ENCODE measurements around the gene PDE4D. TPM values are rescaled to one million over a fixed set of nuclear protein-coding genes. Genes with fewer than 3 reads are reported as not detected.

The PDE4D gene
- total RNA-seq, 1 experiment from 2014 or later: 2.1 TPM

DNA sequence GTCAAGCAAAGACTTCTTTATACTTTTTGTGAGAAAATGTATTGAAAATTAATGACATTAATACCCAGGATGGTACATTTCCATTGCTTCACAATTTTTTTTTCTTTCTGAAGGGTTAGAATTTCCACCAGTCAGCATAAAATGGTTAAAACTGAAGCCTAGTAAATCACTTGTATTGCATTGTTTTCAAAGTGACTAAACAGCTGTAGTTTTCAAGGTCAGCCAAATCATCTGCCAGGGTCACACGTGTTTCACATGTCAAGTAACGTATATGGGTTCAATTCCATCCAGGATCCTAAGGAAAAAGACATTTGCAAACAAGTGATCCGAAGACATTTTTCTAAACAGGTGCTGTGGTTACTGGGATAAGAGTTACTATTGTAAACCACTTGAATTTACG lies 736.5 kb downstream of the PDE4D start:
- Histone ChIP-seq H2BK15ac (ENCODE audit: low read depth, low read length) (no peak overlapping the region), H3K4ac (ENCODE audit: low read depth, low read length) (no peak overlapping the region), H4K8ac (replicated peaks; ENCODE audit: insufficient read length, low read depth, low read length) (no peak overlapping the region), H2BK20ac (ENCODE audit: low read depth, low read length, poor library complexity, severe bottlenecking) (no peak overlapping the region), H3K23ac (ENCODE audit: insufficient read length, low read depth, low read length) (no peak overlapping the region), H2BK120ac (ENCODE audit: low read depth, low read length, poor library complexity, severe bottlenecking) (no peak overlapping the region), H3K56ac (ENCODE audit: insufficient read length, low read depth, low read length) (no peak overlapping the region), H3K4me1 (ENCODE audit: insufficient read depth, low read length) (no peaks in the 10 kb centered on the region), H3K4me2 (ENCODE audit: insufficient read depth, insufficient read length, low read length) (no peak overlapping the region), H3K23me2 (ENCODE audit: insufficient read length, low read depth, low read length, poor library complexity, severe bottlenecking) (no peaks in the 10 kb centered on the region), H3K79me2 (ENCODE audit: insufficient read depth, low read length) (no peaks in the 10 kb centered on the region), H4K20me1 (ENCODE audit: control insufficient read depth, insufficient read depth, insufficient read length) (no peaks in the 10 kb centered on the region), H4K91ac (ENCODE audit: insufficient read length, low read depth, low read length) (no peak overlapping the region), H2AFZ (ENCODE audit: low read length) (no peak overlapping the region), H2BK5ac (ENCODE audit: insufficient read length, low read length) (no peak overlapping the region), H3K27me3 (ENCODE audit: insufficient read depth, low read length) (no peaks in the 10 kb centered on the region), H3K9ac (ENCODE audit: extremely low read depth, insufficient read length, low read length) (no peak overlapping the region), H3T11ph (ENCODE audit: low read length) (no peak overlapping the region), H2AK5ac (ENCODE audit: insufficient read length, low read length) (no peak overlapping the region), H4K5ac (ENCODE audit: insufficient read length, low read depth, low read length) (no peak overlapping the region), H3K79me1 (ENCODE audit: insufficient read depth, low read depth, low read length, poor library complexity, severe bottlenecking) (no peaks in the 10 kb centered on the region), H2BK12ac (ENCODE audit: insufficient read length, low read depth, low read length) (no peak overlapping the region), H3K14ac (ENCODE audit: insufficient read depth, low read length) (no peak overlapping the region), H3K27ac (ENCODE audit: insufficient read length, low read depth, low read length) (no peak overlapping the region), H3K9me3 (ENCODE audit: control insufficient read depth, low read depth, low read length) (no peaks in the 10 kb centered on the region), H3K18ac (ENCODE audit: insufficient read length, low read depth, low read length) (no peak overlapping the region)
- no peak for DNase-seq
- no CpG with 5 or more reads among the region's 4 CpGs for WGBS (ENCODE audit: extremely low coverage, insufficient read length, low lambda C conversion rate)
- H3K36me3 Mint-ChIP-seq (ENCODE audit: insufficient read depth in 1 of 3, low read depth in 3 of 3): no peaks in the 10 kb centered on the region
- peaks cover 2% of the 10 kb centered on the region for H3K27me3 Mint-ChIP-seq (ENCODE audit: low read depth)
- H3K27ac Mint-ChIP-seq: no peak overlapping the region
- H3K4me1 Mint-ChIP-seq: peaks cover 2 to 6% of the 10 kb centered on the region in 2 experiments; a peak in 2 of 4 replicates
- TF ChIP-seq, protein P1, sequence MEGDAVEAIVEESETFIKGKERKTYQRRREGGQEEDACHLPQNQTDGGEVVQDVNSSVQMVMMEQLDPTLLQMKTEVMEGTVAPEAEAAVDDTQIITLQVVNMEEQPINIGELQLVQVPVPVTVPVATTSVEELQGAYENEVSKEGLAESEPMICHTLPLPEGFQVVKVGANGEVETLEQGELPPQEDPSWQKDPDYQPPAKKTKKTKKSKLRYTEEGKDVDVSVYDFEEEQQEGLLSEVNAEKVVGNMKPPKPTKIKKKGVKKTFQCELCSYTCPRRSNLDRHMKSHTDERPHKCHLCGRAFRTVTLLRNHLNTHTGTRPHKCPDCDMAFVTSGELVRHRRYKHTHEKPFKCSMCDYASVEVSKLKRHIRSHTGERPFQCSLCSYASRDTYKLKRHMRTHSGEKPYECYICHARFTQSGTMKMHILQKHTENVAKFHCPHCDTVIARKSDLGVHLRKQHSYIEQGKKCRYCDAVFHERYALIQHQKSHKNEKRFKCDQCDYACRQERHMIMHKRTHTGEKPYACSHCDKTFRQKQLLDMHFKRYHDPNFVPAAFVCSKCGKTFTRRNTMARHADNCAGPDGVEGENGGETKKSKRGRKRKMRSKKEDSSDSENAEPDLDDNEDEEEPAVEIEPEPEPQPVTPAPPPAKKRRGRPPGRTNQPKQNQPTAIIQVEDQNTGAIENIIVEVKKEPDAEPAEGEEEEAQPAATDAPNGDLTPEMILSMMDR (conservative IDR thresholded peaks at IDR 0.05): no peak
- H3K4me3 Mint-ChIP-seq: no peak overlapping the region
- H3K9me3 Mint-ChIP-seq: no peaks in the 10 kb centered on the region
